VCaP (cell line): ENCODE data around the gene PYGO2.

Experiments used
- H3K27ac ChIP-seq: fragments of 450-650 bp; 2 replicates; pipeline ENCODE4 v1.5.1; 2017
- CTCF ChIP-seq: fragments of 450-650 bp; conservative IDR thresholded peaks from 2 replicates; pipeline ENCODE4 v1.5.1; 2017; ENCODE audit warnings: mild to moderate bottlenecking, moderate library complexity

PYGO2 gene

GRCh38 chr1:154973344-154974101 is 11.9 kb upstream of the PYGO2 start:
- peak overlapping the region; percentile 94 for H3K27ac ChIP-seq
- no peak; the same call in 1 of the 2 replicates for TF ChIP-seq CTCF

- peak overlapping the region; percentile 94 for H3K27ac ChIP-seq
- TF ChIP-seq CTCF = no peak
Measured at GRCh38 chr1:154972517-154973343, 11.1 kb upstream of the PYGO2 start.

GRCh38 chr1:154972213-154972516 is 10.6 kb upstream of the PYGO2 start:
- TF ChIP-seq CTCF = no peak
- peak overlapping the region; percentile 94 for H3K27ac ChIP-seq

GRCh38 chr1:154971341-154971998 is 9.9 kb upstream of the PYGO2 start:
- TF ChIP-seq CTCF = no peak
- H3K27ac ChIP-seq = peak overlapping the region; percentile 94; the same call in 1 of the 2 replicates

GRCh38 chr1:154970631-154971340 is 9.2 kb upstream of the PYGO2 start, which contains the start of gene SHC1:
Gene SHC1 (minus strand): TSS chr1:154970747. CDS start chr1:154970526, 221 bp downstream.
- no peak for TF ChIP-seq CTCF
- peak within 1 kb of the TSS; percentile 94; the same call in 1 of the 2 replicates for H3K27ac ChIP-seq

GRCh38 chr1:154969860-154970452 is 8.4 kb upstream of the PYGO2 start:
- no peak for TF ChIP-seq CTCF
- peak overlapping the region; percentile 94; the same call in 1 of the 2 replicates for H3K27ac ChIP-seq
